Liver (tissue), 9 donors: ENCODE results near the gene TLE4. TPM values are rescaled to one million over a fixed set of nuclear protein-coding genes. Genes with fewer than 3 reads are reported as not detected.

Experiments used
- DNase-seq: peaks from one replicate; pipeline ENCODE4 v3.0.0-alpha.2; 2017; ENCODE audit warnings: low spot score
- H3K27ac ChIP-seq, 2 donors: one replicate each; pipeline ENCODE4 v1.7.0; 2013; ENCODE audit warnings: inconsistent platforms in 2 of 2, low read length in 2 of 2, control low read depth in 1 of 2, low read depth in 1 of 2, mild to moderate bottlenecking in 1 of 2
- H3K27me3 ChIP-seq, 4 donors: one replicate each; pipeline versions ENCODE4 v1.6.1 to v1.7.0; 2013; ENCODE audit warnings: low read length in 3 of 4, inconsistent platforms in 1 of 4, mild to moderate bottlenecking in 1 of 4, moderate library complexity in 1 of 4; ENCODE audit not compliant: control insufficient read depth in 4 of 4, insufficient read depth in 4 of 4
- H3K36me3 ChIP-seq, 4 donors: one replicate each; pipeline versions ENCODE4 v1.6.1 to v1.7.0; 2013; ENCODE audit warnings: low read length in 3 of 4, mild to moderate bottlenecking in 3 of 4, low read depth in 1 of 4, moderate library complexity in 1 of 4; ENCODE audit not compliant: control insufficient read depth in 4 of 4, insufficient read depth in 3 of 4
- H3K4me1 ChIP-seq, 4 donors: one replicate each; pipeline versions ENCODE4 v1.6.1 to v1.7.0; 2013; ENCODE audit warnings: low read length in 3 of 4, mild to moderate bottlenecking in 3 of 4, moderate library complexity in 1 of 4; ENCODE audit not compliant: control insufficient read depth in 4 of 4, insufficient read depth in 4 of 4
- H3K4me3 ChIP-seq, 3 donors: one replicate each; pipeline versions ENCODE4 v1.6.1 to v1.7.0; 2013; ENCODE audit warnings: low read length in 3 of 3, control low read depth in 1 of 3, low read depth in 1 of 3, mild to moderate bottlenecking in 1 of 3
- H3K9ac ChIP-seq, 2 donors: one replicate each; pipeline ENCODE4 v1.7.0; 2013; ENCODE audit warnings: low read length in 2 of 2, mild to moderate bottlenecking in 2 of 2, moderate library complexity in 2 of 2, control low read depth in 1 of 2, low read depth in 1 of 2
- H3K9me3 ChIP-seq, 4 donors: one replicate each; pipeline versions ENCODE4 v1.6.1 to v1.7.0; 2013; ENCODE audit warnings: low read length in 3 of 4; ENCODE audit not compliant: control insufficient read depth in 4 of 4
- EGR1 ChIP-seq, 2 donors: IDR thresholded peaks; 2 replicates each; pipeline ENCODE4 v1.6.1; 2016 to 2018; ENCODE audit warnings: antibody characterized with exemption in 2 of 2, low read depth in 2 of 2
- FOXA1 ChIP-seq: IDR thresholded peaks from 2 replicates; pipeline ENCODE4 v1.6.1; 2016; ENCODE audit warnings: antibody characterized with exemption
- FOXA2 ChIP-seq: IDR thresholded peaks from 2 replicates; pipeline ENCODE4 v1.6.1; 2016; ENCODE audit warnings: antibody characterized with exemption
- GABPA ChIP-seq, 2 donors: IDR thresholded peaks in 1 of 2; conservative IDR thresholded peaks in 1 of 2; 2 replicates each; pipeline ENCODE4 v1.6.1; 2016; ENCODE audit warnings: antibody characterized with exemption in 2 of 2, mild to moderate bottlenecking in 1 of 2, moderate library complexity in 1 of 2
- HNF4A ChIP-seq, 2 donors: conservative IDR thresholded peaks; 2 replicates each; pipeline ENCODE4 v1.6.1; 2016; ENCODE audit warnings: antibody characterized with exemption in 2 of 2, mild to moderate bottlenecking in 2 of 2
- HNF4G ChIP-seq: IDR thresholded peaks from 2 replicates; pipeline ENCODE4 v1.6.1; 2016; ENCODE audit warnings: antibody characterized with exemption
- JUND ChIP-seq, 2 donors: IDR thresholded peaks; 2 replicates each; pipeline ENCODE4 v1.6.1; 2016; ENCODE audit warnings: antibody characterized with exemption in 2 of 2
- NR2F2 ChIP-seq: IDR thresholded peaks from 2 replicates; pipeline ENCODE4 v1.6.1; 2016; ENCODE audit warnings: antibody characterized with exemption
- RAD21 ChIP-seq, 2 donors: IDR thresholded peaks; 2 replicates each; pipeline ENCODE4 v1.6.1; 2016; ENCODE audit warnings: antibody characterized with exemption in 2 of 2, mild to moderate bottlenecking in 2 of 2
- RXRA ChIP-seq, 2 donors: IDR thresholded peaks; 2 replicates each; pipeline ENCODE4 v1.6.1; 2017 to 2018; ENCODE audit warnings: antibody characterized with exemption in 2 of 2, mild to moderate bottlenecking in 1 of 2
- SP1 ChIP-seq: IDR thresholded peaks from 2 replicates; pipeline ENCODE4 v1.6.1; 2018; ENCODE audit warnings: antibody characterized with exemption, mild to moderate bottlenecking
- TAF1 ChIP-seq: conservative IDR thresholded peaks from 2 replicates; pipeline ENCODE4 v1.6.1; 2016; ENCODE audit warnings: antibody characterized with exemption, mild to moderate bottlenecking
- YY1 ChIP-seq: IDR thresholded peaks from 2 replicates; pipeline ENCODE4 v1.6.1; 2016; ENCODE audit warnings: antibody characterized with exemption, mild to moderate bottlenecking
- WGBS: extraction: QIAGEN DNeasy Blood & Tissue Kit; methylation state at CpG from one replicate; pipeline ENCODE4 v1.1.7; 2013; 5-methylcytosine and 5-hydroxymethylcytosine counted together
- polyA plus RNA-seq, 2 donors: library from polyadenylated mRNA; stranded (reverse) in 1 of 2; unstranded in 1 of 2; fragments of 200-250 nt in 1 of 2; fragments of >200 nt in 1 of 2; fragmentation: Nextera tagmentation in 1 of 2; extraction: Ambion mirVana in 1 of 2; gene quantifications; one replicate each; pipeline versions ENCODE4 v1.2.1 to v1.2.3, GENCODE V29; 2013 to 2015
- total RNA-seq, 2 donors: library from RNA; depleted of rRNA; stranded (reverse); fragments of >200 nt; gene quantifications; one replicate each; pipeline ENCODE4 v1.2.3, GENCODE V29; 2014
- TF ChIP-seq, protein P1 (sequence below): IDR thresholded peaks from 2 replicates; pipeline ENCODE4 v1.6.1; 2016; ENCODE audit warnings: antibody characterized with exemption
- TF ChIP-seq, protein P2 (sequence below): IDR thresholded peaks from 2 replicates; pipeline ENCODE4 v1.6.1; 2016; ENCODE audit warnings: antibody characterized with exemption
- TF ChIP-seq, protein P3 (sequence below): fragments of 150-350 bp; IDR thresholded peaks from 2 replicates; pipeline ENCODE4 v1.5.1; 2017; ENCODE audit warnings: improper control_type of control experiment, low read depth, low read length; ENCODE audit not compliant: missing input control
- TF ChIP-seq, protein P4 (sequence below): IDR thresholded peaks from 2 replicates; pipeline ENCODE4 v1.6.1; 2016; ENCODE audit warnings: antibody characterized with exemption
- TF ChIP-seq, protein P5 (sequence below): IDR thresholded peaks from 2 replicates; pipeline ENCODE4 v1.6.1; 2016; ENCODE audit warnings: antibody characterized with exemption, mild to moderate bottlenecking
- donor health status: healthy.
- donor health status: healthy.
- donor health status: healthy.
- donor health status: healthy.
- donor health status: healthy.

Gene TLE4
- total and polyA plus RNA-seq, 4 donors = 2.5 to 6.6 (median 4.7) TPM

DNA sequence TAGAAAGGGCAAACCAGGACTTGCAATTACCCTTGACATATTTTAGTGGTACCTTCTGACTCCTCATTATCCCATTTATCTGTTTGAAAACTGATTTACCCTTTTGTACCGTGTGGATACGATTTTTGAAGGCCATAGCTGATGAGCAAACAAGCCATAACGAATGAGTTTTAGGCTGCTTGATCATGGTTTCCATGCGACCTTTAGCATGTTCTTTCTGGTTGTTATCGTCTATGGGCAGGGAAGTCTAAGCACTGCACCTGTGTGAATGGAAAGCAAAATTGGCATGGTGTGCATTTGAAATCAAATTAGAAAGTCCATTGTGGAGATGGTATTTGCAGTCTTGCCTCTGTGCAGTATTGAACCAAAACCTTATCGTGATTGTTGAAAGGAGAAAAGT is 127.7 kb downstream of the TLE4 start:
- H3K9me3 ChIP-seq = no peaks in the 10 kb centered on the region
- no peak for DNase-seq
- 97% methylated on average over 6 of the region's 6 CpGs for WGBS
- H3K36me3 ChIP-seq = no peaks in the 10 kb centered on the region
- TF ChIP-seq NR2F2 (no peak), TAF1 (no peak), HNF4A (conservative IDR thresholded peaks at IDR 0.05) (no peak), FOXA1 (no peak), EGR1 (IDR thresholded peaks at IDR 0.05; ENCODE audit: low read depth in 2 of 2) (no peak), FOXA2 (no peak), SP1 (no peak), RAD21 (IDR thresholded peaks at IDR 0.05) (no peak), YY1 (no peak), GABPA (IDR thresholded peaks at IDR 0.05 in 1 of 2, conservative IDR thresholded peaks at IDR 0.05 in 1 of 2) (no peak), RXRA (IDR thresholded peaks at IDR 0.05) (no peak), JUND (IDR thresholded peaks at IDR 0.05) (no peak), HNF4G (no peak)
- TF ChIP-seq, protein P1, sequence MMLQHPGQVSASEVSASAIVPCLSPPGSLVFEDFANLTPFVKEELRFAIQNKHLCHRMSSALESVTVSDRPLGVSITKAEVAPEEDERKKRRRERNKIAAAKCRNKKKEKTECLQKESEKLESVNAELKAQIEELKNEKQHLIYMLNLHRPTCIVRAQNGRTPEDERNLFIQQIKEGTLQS = no peak
- TF ChIP-seq, protein P2, sequence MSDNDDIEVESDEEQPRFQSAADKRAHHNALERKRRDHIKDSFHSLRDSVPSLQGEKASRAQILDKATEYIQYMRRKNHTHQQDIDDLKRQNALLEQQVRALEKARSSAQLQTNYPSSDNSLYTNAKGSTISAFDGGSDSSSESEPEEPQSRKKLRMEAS = no peak
- TF ChIP-seq, protein P3, sequence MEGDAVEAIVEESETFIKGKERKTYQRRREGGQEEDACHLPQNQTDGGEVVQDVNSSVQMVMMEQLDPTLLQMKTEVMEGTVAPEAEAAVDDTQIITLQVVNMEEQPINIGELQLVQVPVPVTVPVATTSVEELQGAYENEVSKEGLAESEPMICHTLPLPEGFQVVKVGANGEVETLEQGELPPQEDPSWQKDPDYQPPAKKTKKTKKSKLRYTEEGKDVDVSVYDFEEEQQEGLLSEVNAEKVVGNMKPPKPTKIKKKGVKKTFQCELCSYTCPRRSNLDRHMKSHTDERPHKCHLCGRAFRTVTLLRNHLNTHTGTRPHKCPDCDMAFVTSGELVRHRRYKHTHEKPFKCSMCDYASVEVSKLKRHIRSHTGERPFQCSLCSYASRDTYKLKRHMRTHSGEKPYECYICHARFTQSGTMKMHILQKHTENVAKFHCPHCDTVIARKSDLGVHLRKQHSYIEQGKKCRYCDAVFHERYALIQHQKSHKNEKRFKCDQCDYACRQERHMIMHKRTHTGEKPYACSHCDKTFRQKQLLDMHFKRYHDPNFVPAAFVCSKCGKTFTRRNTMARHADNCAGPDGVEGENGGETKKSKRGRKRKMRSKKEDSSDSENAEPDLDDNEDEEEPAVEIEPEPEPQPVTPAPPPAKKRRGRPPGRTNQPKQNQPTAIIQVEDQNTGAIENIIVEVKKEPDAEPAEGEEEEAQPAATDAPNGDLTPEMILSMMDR = no peak
- TF ChIP-seq, protein P4, sequence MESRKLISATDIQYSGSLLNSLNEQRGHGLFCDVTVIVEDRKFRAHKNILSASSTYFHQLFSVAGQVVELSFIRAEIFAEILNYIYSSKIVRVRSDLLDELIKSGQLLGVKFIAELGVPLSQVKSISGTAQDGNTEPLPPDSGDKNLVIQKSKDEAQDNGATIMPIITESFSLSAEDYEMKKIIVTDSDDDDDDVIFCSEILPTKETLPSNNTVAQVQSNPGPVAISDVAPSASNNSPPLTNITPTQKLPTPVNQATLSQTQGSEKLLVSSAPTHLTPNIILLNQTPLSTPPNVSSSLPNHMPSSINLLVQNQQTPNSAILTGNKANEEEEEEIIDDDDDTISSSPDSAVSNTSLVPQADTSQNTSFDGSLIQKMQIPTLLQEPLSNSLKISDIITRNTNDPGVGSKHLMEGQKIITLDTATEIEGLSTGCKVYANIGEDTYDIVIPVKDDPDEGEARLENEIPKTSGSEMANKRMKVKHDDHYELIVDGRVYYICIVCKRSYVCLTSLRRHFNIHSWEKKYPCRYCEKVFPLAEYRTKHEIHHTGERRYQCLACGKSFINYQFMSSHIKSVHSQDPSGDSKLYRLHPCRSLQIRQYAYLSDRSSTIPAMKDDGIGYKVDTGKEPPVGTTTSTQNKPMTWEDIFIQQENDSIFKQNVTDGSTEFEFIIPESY = no peak
- TF ChIP-seq, protein P5, sequence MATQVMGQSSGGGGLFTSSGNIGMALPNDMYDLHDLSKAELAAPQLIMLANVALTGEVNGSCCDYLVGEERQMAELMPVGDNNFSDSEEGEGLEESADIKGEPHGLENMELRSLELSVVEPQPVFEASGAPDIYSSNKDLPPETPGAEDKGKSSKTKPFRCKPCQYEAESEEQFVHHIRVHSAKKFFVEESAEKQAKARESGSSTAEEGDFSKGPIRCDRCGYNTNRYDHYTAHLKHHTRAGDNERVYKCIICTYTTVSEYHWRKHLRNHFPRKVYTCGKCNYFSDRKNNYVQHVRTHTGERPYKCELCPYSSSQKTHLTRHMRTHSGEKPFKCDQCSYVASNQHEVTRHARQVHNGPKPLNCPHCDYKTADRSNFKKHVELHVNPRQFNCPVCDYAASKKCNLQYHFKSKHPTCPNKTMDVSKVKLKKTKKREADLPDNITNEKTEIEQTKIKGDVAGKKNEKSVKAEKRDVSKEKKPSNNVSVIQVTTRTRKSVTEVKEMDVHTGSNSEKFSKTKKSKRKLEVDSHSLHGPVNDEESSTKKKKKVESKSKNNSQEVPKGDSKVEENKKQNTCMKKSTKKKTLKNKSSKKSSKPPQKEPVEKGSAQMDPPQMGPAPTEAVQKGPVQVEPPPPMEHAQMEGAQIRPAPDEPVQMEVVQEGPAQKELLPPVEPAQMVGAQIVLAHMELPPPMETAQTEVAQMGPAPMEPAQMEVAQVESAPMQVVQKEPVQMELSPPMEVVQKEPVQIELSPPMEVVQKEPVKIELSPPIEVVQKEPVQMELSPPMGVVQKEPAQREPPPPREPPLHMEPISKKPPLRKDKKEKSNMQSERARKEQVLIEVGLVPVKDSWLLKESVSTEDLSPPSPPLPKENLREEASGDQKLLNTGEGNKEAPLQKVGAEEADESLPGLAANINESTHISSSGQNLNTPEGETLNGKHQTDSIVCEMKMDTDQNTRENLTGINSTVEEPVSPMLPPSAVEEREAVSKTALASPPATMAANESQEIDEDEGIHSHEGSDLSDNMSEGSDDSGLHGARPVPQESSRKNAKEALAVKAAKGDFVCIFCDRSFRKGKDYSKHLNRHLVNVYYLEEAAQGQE = no peak
- H3K9ac ChIP-seq = no peak overlapping the region
- H3K27me3 ChIP-seq = no peaks in the 10 kb centered on the region
- H3K4me3 ChIP-seq = no peak overlapping the region
- no peaks in the 10 kb centered on the region for H3K4me1 ChIP-seq
- no peak overlapping the region for H3K27ac ChIP-seq
